ENCODE data around the gene IL24.

DNA sequence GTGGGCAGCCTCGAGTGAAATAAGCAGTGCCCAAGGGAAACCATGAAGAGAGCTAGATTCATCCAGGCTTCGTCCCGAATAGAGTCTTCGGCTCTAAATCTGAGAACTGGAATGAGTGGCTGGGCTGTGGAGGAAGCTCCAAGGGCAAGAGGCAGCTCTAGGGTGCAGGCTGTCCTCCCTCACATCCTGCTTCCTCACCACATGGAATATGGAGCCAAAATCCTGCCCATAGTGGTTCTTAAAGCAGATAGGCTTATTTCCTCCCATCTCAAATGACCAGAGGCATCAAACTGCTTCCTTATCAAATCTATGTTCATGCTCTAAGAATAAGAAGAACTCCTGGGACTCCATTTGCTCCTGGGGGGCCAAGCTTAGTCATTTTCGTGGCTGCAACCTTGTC, 2.5 kb downstream of the IL24 start:
- TF ChIP-seq, protein P1, sequence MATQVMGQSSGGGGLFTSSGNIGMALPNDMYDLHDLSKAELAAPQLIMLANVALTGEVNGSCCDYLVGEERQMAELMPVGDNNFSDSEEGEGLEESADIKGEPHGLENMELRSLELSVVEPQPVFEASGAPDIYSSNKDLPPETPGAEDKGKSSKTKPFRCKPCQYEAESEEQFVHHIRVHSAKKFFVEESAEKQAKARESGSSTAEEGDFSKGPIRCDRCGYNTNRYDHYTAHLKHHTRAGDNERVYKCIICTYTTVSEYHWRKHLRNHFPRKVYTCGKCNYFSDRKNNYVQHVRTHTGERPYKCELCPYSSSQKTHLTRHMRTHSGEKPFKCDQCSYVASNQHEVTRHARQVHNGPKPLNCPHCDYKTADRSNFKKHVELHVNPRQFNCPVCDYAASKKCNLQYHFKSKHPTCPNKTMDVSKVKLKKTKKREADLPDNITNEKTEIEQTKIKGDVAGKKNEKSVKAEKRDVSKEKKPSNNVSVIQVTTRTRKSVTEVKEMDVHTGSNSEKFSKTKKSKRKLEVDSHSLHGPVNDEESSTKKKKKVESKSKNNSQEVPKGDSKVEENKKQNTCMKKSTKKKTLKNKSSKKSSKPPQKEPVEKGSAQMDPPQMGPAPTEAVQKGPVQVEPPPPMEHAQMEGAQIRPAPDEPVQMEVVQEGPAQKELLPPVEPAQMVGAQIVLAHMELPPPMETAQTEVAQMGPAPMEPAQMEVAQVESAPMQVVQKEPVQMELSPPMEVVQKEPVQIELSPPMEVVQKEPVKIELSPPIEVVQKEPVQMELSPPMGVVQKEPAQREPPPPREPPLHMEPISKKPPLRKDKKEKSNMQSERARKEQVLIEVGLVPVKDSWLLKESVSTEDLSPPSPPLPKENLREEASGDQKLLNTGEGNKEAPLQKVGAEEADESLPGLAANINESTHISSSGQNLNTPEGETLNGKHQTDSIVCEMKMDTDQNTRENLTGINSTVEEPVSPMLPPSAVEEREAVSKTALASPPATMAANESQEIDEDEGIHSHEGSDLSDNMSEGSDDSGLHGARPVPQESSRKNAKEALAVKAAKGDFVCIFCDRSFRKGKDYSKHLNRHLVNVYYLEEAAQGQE (IDR thresholded peaks at IDR 0.05; ENCODE audit: low read depth): no peak
- TF ChIP-seq TAF1 (IDR thresholded peaks at IDR 0.05; ENCODE audit: low read depth): no peak
- no peak for TF ChIP-seq CREB1 (IDR thresholded peaks at IDR 0.05; ENCODE audit: low read depth)
- no peak for TF ChIP-seq EP300 (IDR thresholded peaks at IDR 0.05; ENCODE audit: borderline replicate concordance)
- TF ChIP-seq ZBTB7A (IDR thresholded peaks at IDR 0.05; ENCODE audit: low read depth): no peak
- TF ChIP-seq YY1 (IDR thresholded peaks at IDR 0.05; ENCODE audit: low read depth): no peak
- no peak for TF ChIP-seq FOXM1 (IDR thresholded peaks at IDR 0.05; ENCODE audit: borderline replicate concordance, low read depth)
- TF ChIP-seq CEBPB (IDR thresholded peaks at IDR 0.05): no peak
- TF ChIP-seq, protein P2, sequence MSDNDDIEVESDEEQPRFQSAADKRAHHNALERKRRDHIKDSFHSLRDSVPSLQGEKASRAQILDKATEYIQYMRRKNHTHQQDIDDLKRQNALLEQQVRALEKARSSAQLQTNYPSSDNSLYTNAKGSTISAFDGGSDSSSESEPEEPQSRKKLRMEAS (IDR thresholded peaks at IDR 0.05): no peak
- no peak for TF ChIP-seq EGR1 (IDR thresholded peaks at IDR 0.05)
- TF ChIP-seq RAD21 (IDR thresholded peaks at IDR 0.05; ENCODE audit: low read depth): no peak
- no peak for TF ChIP-seq TEAD4 (IDR thresholded peaks at IDR 0.05)

Measured in Ishikawa (cell line).